ENCODE measurements around the gene FAM114A1.

FAM114A1 gene

GRCh38 chr4:38860788-38861424 is 6.7 kb upstream of the FAM114A1 start:
- peak; percentile 62 for DNase-seq

GRCh38 chr4:38861791-38862190 is 5.8 kb upstream of the FAM114A1 start:
- no peak for DNase-seq

- no peak for DNase-seq
These were observed 2.2 kb upstream of the FAM114A1 start for GRCh38 chr4:38865445-38865844.

- no peak for DNase-seq
These were observed 581 bp upstream of the FAM114A1 start for GRCh38 chr4:38866973-38867477.

GRCh38 chr4:38868059-38868960 is 704 bp downstream of the FAM114A1 start:
- no peak for DNase-seq

- no peak for DNase-seq
These were observed 1.9 kb downstream of the FAM114A1 start for GRCh38 chr4:38869511-38869910.

GRCh38 chr4:38870098-38870808 is 2.6 kb downstream of the FAM114A1 start:
- no peak for DNase-seq

- no peak for DNase-seq
These were observed 4.0 kb downstream of the FAM114A1 start for GRCh38 chr4:38871593-38871992.

GRCh38 chr4:38872620-38873019 is 5.0 kb downstream of the FAM114A1 start:
- no peak for DNase-seq

- no peak for DNase-seq
These were observed 5.8 kb downstream of the FAM114A1 start for GRCh38 chr4:38873290-38873944.

- no peak for DNase-seq
These were observed 9.0 kb downstream of the FAM114A1 start for GRCh38 chr4:38876636-38877035.

- DNase-seq: no peak
These were observed 16.6 kb downstream of the FAM114A1 start for GRCh38 chr4:38884254-38884653.

- DNase-seq: no peak
These were observed 21.5 kb downstream of the FAM114A1 start for GRCh38 chr4:38889143-38889542.

- DNase-seq: no peak
These were observed 23.7 kb downstream of the FAM114A1 start for GRCh38 chr4:38891051-38891983.

- no peak for DNase-seq
These were observed 26.8 kb downstream of the FAM114A1 start for GRCh38 chr4:38894322-38894982.

GRCh38 chr4:38896940-38897339 is 29.3 kb downstream of the FAM114A1 start:
- no peak for DNase-seq

GRCh38 chr4:38898245-38898644 is 30.6 kb downstream of the FAM114A1 start:
- DNase-seq: no peak

- no peak for DNase-seq
These were observed 34.6 kb downstream of the FAM114A1 start for GRCh38 chr4:38902221-38902620.

GRCh38 chr4:38902695-38903094 is 35.1 kb downstream of the FAM114A1 start:
- DNase-seq: no peak

GRCh38 chr4:38904090-38904666 is 36.6 kb downstream of the FAM114A1 start:
- no peak for DNase-seq

- no peak for DNase-seq
These were observed 37.1 kb downstream of the FAM114A1 start for GRCh38 chr4:38904682-38905081.

All from CD4-positive, alpha-beta T cell treated with Interleukin-15 for 1 hour (primary cell).